Smooth muscle cell (in vitro differentiated cells): Measurements from ENCODE around the gene ZBTB33. TPM values are rescaled to one million over a fixed set of nuclear protein-coding genes. Genes with fewer than 3 reads are reported as not detected.

ENCODE experiments used
- DNase-seq: peaks from one replicate; lab custom pipeline; 2025; ENCODE audit not compliant: unreplicated experiment; lab: John Stamatoyannopoulos, UW
- H2AFZ ChIP-seq: fragments of 200-600 bp; sonication (generic); 2 replicates; pipeline ENCODE4 v1.6.0; 2016; ENCODE audit warnings: antibody characterized with exemption, low read depth, mild to moderate bottlenecking
- H3F3A ChIP-seq: fragments of 200-600 bp; sonication (generic); 2 replicates; pipeline ENCODE4 v1.6.0; 2017; ENCODE audit warnings: antibody characterized with exemption, low read depth
- H3K27ac ChIP-seq: fragments of 200-600 bp; sonication (generic); 2 replicates; pipeline ENCODE4 v1.5.1; 2016; ENCODE audit warnings: low read depth, mild to moderate bottlenecking
- H3K27me3 ChIP-seq: fragments of 200-600 bp; sonication (generic); 2 replicates; pipeline ENCODE4 v1.6.1; 2016; ENCODE audit warnings: low read depth, mild to moderate bottlenecking
- H3K36me3 ChIP-seq: fragments of 200-600 bp; sonication (generic); 2 replicates; pipeline ENCODE4 v1.5.1; 2016; ENCODE audit warnings: low read depth
- H3K4me1 ChIP-seq: fragments of 200-600 bp; sonication (generic); 2 replicates; pipeline ENCODE4 v1.5.1; 2016; ENCODE audit warnings: low read depth
- H3K4me2 ChIP-seq: fragments of 200-600 bp; sonication (generic); 2 replicates; pipeline ENCODE4 v1.6.0; 2016; ENCODE audit warnings: mild to moderate bottlenecking
- H3K4me3 ChIP-seq: fragments of 200-600 bp; sonication (generic); 2 replicates; pipeline ENCODE4 v1.5.1; 2016; ENCODE audit warnings: mild to moderate bottlenecking
- H3K79me2 ChIP-seq: fragments of 200-600 bp; sonication (generic); 2 replicates; pipeline ENCODE4 v1.6.0; 2016; ENCODE audit warnings: low read depth, mild to moderate bottlenecking
- H3K9ac ChIP-seq: fragments of 200-600 bp; sonication (generic); 2 replicates; pipeline ENCODE4 v1.6.0; 2016; ENCODE audit warnings: low read depth
- H3K9me3 ChIP-seq: fragments of 200-600 bp; sonication (generic); replicated peaks from 2 replicates; pipeline ENCODE4 v1.5.1; 2016; ENCODE audit warnings: low read depth
- H4K20me1 ChIP-seq: fragments of 200-600 bp; sonication (generic); 2 replicates; pipeline ENCODE4 v1.6.0; 2016; ENCODE audit warnings: low read depth
- WGBS: methylation state at CpG from one replicate; pipeline ENCODE4 v1.1.7; 2016; ENCODE audit warnings: low lambda C conversion rate; 5-methylcytosine and 5-hydroxymethylcytosine counted together
- polyA plus RNA-seq: library from polyadenylated mRNA; unstranded; fragments of >200 nt; fragmentation: Nextera tagmentation; extraction: Ambion mirVana; gene quantifications from 2 replicates; pipeline ENCODE4 v1.2.1, GENCODE V29; 2016
- total RNA-seq: library from RNA; depleted of rRNA; stranded (reverse); fragments of >200 nt; gene quantifications from 2 replicates; pipeline ENCODE4 v1.2.3, GENCODE V29; 2014
- TF ChIP-seq, protein P1 (sequence below): fragments of 200-600 bp; sonication (generic); IDR thresholded peaks from 2 replicates; pipeline ENCODE4 v1.5.1; 2017; ENCODE audit warnings: borderline replicate concordance, mild to moderate bottlenecking, antibody characterized with exemption; ENCODE audit not compliant: insufficient read depth, poor library complexity, severe bottlenecking

Gene ZBTB33
- total and polyA plus RNA-seq, 2 experiments from 2014 or later = 6.1 to 16.9 TPM

DNA sequence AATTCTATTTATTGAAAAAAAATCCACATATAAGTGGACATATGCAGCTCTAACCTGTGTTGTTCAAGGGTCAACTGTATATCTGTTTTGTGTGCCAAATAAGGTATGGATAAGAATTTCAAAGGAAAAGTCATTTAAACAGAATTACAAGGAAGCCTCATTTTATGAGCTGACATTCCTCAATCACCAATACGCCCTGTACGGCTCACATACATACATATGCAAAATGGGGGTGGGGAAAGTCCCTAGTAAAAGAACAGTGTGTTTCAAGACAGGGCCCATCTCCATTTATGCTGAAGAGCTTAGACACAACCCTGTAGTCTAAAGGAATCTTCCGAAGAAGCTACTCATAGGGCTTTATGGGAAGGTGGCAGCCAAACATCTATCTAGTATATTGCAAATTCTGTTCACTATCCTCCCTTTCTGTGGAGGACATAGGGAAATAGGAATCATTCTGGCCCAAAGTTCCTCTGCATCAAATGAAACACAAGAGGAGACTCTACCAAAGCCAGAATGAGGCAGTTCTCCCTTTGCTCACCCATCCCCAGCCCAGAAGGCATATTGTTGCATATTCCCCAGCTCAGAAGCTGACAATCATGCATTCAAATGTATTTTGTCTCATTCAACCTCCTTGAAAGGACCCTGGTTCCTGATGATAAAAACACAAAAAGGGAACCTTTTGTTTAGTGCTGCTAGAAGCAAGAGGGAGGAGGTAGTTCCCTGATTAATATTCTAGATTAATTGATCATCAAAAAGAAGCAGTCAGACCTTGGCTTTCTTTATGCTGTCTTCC lies 13.7 kb upstream of the ZBTB33 start:
- no peaks in the 10 kb centered on the region for H4K20me1 ChIP-seq

DNA sequence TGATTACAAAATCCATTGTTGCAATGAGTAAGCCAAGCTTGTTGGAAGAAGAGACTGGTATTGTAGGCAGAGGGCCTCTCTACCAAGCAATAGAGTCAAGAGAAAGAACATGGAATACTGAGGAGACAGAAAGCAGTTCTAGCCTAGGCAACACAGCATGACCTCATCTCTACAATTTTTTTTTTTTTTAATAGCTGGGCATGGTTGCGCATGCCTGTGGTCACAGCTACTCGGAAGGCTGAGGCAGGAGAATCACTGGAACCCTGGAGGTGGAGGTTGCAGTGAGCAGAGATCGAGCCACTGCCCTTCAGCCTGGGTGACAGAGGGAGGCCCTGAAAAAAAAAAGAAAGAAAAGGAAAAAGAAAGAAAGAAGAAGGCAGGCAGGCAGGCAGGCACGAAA lies 11.7 kb upstream of the ZBTB33 start:
- Histone ChIP-seq H3K79me2 (no peaks in the 10 kb centered on the region), H3K4me2 (no peak overlapping the region), H3K9me3 (no peaks in the 10 kb centered on the region), H2AFZ (no peak overlapping the region), H3K4me1 (peaks cover under 1% of the 10 kb centered on the region), H3K27me3 (no peaks in the 10 kb centered on the region), H3F3A (no peaks in the 10 kb centered on the region), H3K4me3 (no peak overlapping the region), H4K20me1 (no peaks in the 10 kb centered on the region), H3K9ac (no peak overlapping the region), H3K27ac (no peak overlapping the region), H3K36me3 (no peaks in the 10 kb centered on the region)
- DNase-seq = no peak
- TF ChIP-seq, protein P1, sequence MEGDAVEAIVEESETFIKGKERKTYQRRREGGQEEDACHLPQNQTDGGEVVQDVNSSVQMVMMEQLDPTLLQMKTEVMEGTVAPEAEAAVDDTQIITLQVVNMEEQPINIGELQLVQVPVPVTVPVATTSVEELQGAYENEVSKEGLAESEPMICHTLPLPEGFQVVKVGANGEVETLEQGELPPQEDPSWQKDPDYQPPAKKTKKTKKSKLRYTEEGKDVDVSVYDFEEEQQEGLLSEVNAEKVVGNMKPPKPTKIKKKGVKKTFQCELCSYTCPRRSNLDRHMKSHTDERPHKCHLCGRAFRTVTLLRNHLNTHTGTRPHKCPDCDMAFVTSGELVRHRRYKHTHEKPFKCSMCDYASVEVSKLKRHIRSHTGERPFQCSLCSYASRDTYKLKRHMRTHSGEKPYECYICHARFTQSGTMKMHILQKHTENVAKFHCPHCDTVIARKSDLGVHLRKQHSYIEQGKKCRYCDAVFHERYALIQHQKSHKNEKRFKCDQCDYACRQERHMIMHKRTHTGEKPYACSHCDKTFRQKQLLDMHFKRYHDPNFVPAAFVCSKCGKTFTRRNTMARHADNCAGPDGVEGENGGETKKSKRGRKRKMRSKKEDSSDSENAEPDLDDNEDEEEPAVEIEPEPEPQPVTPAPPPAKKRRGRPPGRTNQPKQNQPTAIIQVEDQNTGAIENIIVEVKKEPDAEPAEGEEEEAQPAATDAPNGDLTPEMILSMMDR = no peak
- WGBS = 75% methylated on average over 4 of the region's 4 CpGs

More for the DNA sequence above, 13.7 kb upstream of the ZBTB33 start:
- 88% methylated on average over 3 of the region's 3 CpGs for WGBS
- Histone ChIP-seq H2AFZ (no peak overlapping the region), H3K27ac (no peak overlapping the region), H3K4me3 (no peak overlapping the region), H3K9ac (no peak overlapping the region), H3K36me3 (no peaks in the 10 kb centered on the region), H3K27me3 (no peaks in the 10 kb centered on the region), H3K79me2 (no peaks in the 10 kb centered on the region), H3F3A (no peaks in the 10 kb centered on the region), H3K4me1 (no peaks in the 10 kb centered on the region), H3K4me2 (no peak overlapping the region), H3K9me3 (no peaks in the 10 kb centered on the region)
- no peak for DNase-seq
- TF ChIP-seq, protein P1 = no peak

DNA sequence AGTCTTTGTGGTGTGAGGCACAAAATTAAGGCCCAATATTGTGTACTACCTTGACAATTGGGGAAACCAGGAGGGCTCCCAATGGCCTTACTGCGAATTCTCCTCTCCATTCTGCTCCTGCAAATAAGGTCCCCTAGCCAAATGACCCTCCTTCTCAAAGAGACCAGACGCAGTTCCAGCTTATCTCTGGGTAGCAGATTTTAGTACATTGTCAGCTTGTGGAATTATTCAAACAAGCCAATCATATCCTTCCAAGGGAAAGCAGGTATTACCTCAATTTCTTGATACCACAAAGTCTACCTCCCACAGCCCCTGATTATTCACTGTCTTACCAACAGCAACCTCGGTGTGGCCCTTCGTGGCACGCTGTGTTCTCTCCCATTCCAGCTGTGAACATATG lies 7.8 kb upstream of the ZBTB33 start:
- Histone ChIP-seq H3K4me3 (no peak overlapping the region), H3K9ac (no peak overlapping the region), H3F3A (no peaks in the 10 kb centered on the region), H2AFZ (no peak overlapping the region), H3K27ac (no peak overlapping the region), H3K79me2 (no peaks in the 10 kb centered on the region), H3K36me3 (no peaks in the 10 kb centered on the region), H3K9me3 (no peaks in the 10 kb centered on the region), H3K27me3 (no peaks in the 10 kb centered on the region), H4K20me1 (no peaks in the 10 kb centered on the region), H3K4me2 (no peak overlapping the region), H3K4me1 (peaks cover 4% of the 10 kb centered on the region)
- WGBS = 80% methylated on average over 5 of the region's 5 CpGs
- no peak for DNase-seq
- TF ChIP-seq, protein P1 = no peak

DNA sequence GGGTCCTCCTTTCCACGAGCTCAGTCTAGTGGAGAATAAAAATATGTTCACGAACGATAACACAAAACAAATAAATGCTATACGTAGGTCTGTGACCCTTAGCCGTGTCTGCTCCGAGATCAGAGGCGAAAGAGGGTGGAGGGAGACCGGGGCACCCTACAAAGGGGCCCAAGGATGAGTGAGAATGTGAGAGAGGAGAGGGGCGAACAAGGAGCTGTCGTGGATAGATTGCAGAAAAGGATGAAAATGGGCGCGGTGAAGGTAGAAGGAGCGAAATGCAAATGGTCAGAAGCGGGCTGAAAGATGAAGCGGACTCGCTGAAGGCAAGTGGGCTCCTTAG lies 6.2 kb upstream of the ZBTB33 start:
- H3K27ac ChIP-seq = peak overlapping the region; percentile 61
- 32% methylated on average over 16 of the region's 16 CpGs for WGBS

More for the DNA sequence above, 6.2 kb upstream of the ZBTB33 start:
- Histone ChIP-seq H3F3A (no peaks in the 10 kb centered on the region), H3K36me3 (no peaks in the 10 kb centered on the region), H3K9ac (peak overlapping the region; percentile 77), H3K27me3 (no peaks in the 10 kb centered on the region), H3K4me2 (peak overlapping the region; percentile 91), H3K9me3 (no peaks in the 10 kb centered on the region), H2AFZ (peak overlapping the region; percentile 97), H3K4me1 (peaks cover 4% of the 10 kb centered on the region), H3K4me3 (peak overlapping the region; percentile 62), H3K79me2 (no peaks in the 10 kb centered on the region), H4K20me1 (no peaks in the 10 kb centered on the region)
- no peak for DNase-seq
- TF ChIP-seq, protein P1 = no peak
